Dedifferentiated amniotic fluid mesenchymal stem cell (primary cell): Measurements from ENCODE around the gene HIP1.
"Not testable (repeated sequence)": the region's sequence is repeated elsewhere in the genome, so short reads cannot be mapped to it uniquely, and the experiment has no call there.

ENCODE experiments used
- DNase-seq: peaks from one replicate; pipeline ENCODE4 v3.0.0-alpha.2; 2016; ENCODE audit errors: extremely low spot score

HIP1 gene

DNA sequence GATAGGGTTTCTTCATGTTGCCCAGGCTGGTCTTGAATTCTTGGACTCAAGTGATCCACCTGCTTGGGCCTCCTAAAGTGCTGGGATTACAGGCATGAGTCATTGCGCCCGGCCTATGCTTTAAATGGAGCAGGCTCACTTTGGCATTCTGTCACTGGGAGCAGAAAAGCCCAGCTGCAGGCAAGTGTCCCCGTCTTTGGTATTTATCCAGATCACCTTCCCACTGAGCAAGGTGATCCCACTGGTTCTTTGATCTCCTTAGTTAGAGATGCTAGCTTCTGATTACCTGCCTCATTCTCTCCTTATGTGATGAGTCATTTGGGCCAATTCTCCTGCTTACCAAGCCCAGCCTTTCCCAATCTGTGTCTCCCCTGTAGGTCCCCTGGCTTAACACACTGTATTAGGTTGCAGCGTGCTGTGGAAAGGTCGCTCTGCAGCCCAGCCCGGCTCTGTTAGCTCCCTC, 207.4 kb downstream of the HIP1 start:
- no peak for DNase-seq

DNA sequence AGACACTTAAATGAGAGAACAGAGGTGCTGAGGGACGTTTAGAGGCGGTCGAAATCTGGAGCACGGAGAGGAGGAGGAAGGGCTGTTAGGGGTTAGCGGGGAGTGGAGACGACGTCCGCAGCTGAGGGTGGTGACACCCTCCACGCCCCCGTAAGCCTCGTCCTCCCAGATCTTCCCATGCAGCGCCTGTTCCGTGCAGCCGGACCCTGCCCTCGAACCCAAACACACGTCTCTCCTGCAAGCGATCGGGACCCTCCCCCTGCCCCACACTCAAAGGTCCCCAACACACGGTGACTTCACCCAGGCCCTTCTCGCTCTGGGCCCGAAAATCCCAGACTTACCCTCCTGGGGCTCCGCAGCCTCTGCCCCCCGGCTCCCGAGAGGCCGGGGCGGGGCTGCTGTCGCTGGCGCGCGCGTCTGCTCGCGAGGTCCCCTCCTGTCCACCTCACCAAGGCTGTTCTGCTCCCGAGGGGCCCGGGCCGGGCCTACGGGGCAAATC, 211.5 kb downstream of the HIP1 start:
- not testable (repeated sequence) for DNase-seq

DNA sequence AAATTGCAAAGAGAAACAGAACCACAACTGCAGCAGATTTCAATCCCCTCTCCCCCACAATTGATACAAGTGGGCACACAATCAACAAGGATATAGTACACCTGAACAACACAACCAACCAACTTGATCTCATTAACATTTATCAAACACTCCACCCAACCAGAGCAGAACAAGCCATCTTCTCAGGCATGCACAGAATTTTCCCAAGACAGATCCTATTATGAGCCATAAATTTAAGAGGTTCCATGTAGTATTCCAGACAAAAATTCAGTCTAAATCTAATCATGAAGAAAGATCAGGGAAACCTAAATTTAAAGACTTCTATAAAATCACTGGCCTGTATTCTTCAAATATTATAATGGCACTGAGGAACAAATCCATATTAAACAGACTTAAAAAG, 217.0 kb downstream of the HIP1 start:
- not testable (repeated sequence) for DNase-seq

DNA sequence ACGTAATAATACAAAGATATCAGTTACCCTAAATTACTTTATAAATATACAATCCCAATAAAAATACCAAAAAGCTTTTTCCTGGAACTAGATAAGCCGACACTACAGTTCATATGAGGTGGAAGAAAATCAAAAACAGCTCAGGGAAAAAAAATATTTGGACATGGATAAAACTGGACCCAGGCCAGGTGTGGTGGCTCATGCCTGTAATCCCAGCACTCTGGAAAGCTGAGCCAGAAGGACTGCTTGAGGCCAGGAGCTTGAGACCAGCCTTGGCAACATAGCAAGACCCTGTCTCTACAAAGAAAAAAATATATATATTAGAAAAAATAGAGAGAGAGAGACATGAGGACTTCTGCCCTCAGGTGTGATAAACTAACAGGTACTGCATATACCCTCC, 219.9 kb downstream of the HIP1 start:
- DNase-seq = not testable (repeated sequence)

DNA sequence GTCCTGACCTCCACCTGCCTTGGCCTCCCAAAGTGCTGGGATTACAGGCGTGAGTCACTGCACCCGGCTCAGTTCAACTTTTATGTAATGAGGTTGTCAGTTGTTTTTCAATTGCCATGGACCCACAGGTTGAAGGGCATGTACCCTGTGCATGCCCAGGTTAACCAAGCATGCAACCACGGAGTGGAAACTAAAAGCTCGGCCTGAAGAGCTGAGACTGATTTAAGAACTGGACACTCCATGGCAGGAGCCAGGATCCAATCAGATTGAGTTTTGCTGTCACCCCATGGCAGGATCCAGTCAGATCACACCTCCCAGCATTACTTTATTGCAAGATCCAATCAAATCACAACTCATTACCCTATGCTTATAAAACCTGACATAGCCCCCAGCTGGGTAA, 229.7 kb downstream of the HIP1 start:
- not testable (repeated sequence) for DNase-seq

DNA sequence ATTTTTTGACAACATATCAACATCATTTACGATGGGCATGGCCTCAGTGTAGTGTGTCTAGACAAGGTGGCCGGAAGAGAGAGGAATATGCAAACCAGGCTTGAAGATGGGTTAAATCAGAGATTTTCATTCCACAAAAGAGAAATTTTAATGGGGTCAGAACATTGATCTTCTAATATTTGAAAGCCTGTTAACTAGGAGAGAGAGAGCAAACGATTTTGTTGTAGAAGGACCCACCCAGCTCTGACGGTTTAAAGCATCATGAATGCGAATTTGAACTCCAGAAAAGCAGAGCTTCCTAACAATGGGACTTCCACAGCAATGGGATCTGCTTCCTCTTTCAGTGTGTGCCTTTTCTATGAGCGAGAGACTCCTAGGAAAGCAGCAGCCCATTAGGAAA, 246.7 kb downstream of the HIP1 start, which contains the start of gene SPDYE5:
Gene SPDYE5, plus strand, starts transcription at position 301 of the 400 bp plus-strand sequence. CDS start 1,728 bp downstream, outside the sequence.
- not testable (repeated sequence) for DNase-seq

DNA sequence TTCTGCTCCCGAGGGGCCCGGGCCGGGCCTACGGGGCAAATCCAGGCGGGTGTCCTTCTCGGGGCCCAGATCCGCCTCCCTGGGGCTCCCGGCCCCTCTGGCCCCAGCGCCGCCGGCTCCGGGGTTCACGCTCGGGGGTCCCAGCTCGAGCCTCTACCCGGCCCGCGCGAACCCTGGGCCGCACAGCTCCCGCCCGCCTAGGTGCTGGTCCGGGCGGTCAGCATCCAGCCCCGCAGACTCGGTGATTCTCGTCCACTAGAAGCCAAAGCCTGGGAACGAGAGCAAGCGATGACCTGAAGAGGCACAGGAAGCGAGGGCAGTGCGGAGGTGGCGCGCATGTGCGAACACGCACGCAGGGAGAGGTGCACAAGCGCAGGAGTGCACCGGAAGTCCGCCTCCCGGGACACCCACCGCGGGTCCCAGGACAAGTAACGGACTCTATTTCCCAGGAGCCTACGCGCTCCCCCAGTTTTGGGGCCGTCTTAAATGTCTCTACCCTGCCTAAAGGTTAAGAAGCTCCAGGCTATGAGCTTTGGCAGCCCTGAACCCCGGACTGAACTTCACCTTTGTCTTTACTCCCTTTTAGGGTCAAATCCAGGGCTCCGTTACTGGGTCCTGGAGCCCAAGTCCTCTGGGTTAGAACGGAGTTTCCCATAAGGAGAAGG, 252.6 kb downstream of the HIP1 start, which contains the start of gene POM121C:
Gene POM121C, minus strand, starts transcription at position 321 of the 665 bp plus-strand sequence. CDS start 44,803 bp downstream, outside the sequence.
- DNase-seq = peak; percentile 77

DNA sequence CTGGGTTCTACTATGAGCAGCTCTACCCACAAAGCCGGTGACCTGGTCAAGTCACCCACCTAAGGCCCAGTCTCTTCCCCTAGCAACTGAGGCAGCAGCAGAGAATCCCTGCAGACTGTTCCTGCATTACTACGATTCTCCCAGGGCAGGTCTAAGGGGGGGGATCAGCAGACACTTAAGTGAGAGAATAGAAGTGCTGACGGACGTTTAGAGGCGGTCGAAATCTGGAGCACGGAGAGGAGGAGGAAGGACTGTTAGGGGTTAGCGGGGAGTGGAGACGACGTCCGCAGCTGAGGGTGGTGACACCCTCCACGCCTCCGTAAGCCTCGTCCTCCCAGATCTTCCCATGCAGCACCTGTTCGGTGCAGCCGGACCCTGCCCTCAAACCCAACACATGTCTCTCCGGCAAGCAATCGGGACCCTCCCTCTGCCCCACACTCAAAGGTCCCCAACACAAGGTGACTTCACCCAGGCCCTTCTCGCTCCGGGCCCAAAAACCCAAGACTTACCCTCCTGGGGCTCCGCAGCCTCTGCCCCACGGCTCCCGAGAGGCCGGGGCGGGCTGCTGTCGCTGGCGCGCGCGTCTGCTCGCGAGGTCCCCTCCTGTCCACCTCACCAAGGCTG, 253.3 kb downstream of the HIP1 start:
- DNase-seq = not testable (repeated sequence)
